Progenitor cell of endocrine pancreas (in vitro differentiated cells): ENCODE data around the gene PDHB. TPM values are rescaled to one million over a fixed set of nuclear protein-coding genes. Genes with fewer than 3 reads are reported as not detected.

Source experiments
- DNase-seq: peaks from one replicate; pipeline ENCODE4 v3.0.0; 2021; ENCODE audit warnings: low spot score; ENCODE audit not compliant: unreplicated experiment
- H3K27ac Mint-ChIP-seq: 2 replicates; pipeline ENCODE4 v1.8.0; 2021; ENCODE audit warnings: mild to moderate bottlenecking, moderate library complexity, mixed read lengths
- H3K27me3 Mint-ChIP-seq: 2 replicates; pipeline ENCODE4 v1.8.0; 2021; ENCODE audit warnings: mixed read lengths
- H3K36me3 Mint-ChIP-seq: 2 replicates; pipeline ENCODE4 v1.8.0; 2022; ENCODE audit warnings: mixed read lengths; ENCODE audit not compliant: insufficient read depth
- H3K4me1 Mint-ChIP-seq: 2 replicates; pipeline ENCODE4 v1.8.0; 2021; ENCODE audit warnings: low read depth, mixed read lengths
- H3K4me3 Mint-ChIP-seq: 2 replicates; pipeline ENCODE4 v1.8.0; 2021; ENCODE audit warnings: low read depth, mild to moderate bottlenecking, moderate library complexity, mixed read lengths
- H3K9me3 Mint-ChIP-seq: 2 replicates; pipeline ENCODE4 v1.8.0; 2021; ENCODE audit warnings: low read depth, mixed read lengths
- CTCF ChIP-seq: fragments of 200-600 bp; sonication (generic); IDR thresholded peaks from one replicate; pipeline ENCODE4 v1.5.0; 2021; ENCODE audit warnings: antibody characterized with exemption, mild to moderate bottlenecking; ENCODE audit not compliant: unreplicated experiment
- total RNA-seq: library from RNA; stranded (reverse); gene quantifications from 2 replicates; pipeline ENCODE4 v1.2.1, GENCODE V29; 2021

PDHB gene
- total RNA-seq, 1 donor from 2014 or later: 76.4 TPM

DNA sequence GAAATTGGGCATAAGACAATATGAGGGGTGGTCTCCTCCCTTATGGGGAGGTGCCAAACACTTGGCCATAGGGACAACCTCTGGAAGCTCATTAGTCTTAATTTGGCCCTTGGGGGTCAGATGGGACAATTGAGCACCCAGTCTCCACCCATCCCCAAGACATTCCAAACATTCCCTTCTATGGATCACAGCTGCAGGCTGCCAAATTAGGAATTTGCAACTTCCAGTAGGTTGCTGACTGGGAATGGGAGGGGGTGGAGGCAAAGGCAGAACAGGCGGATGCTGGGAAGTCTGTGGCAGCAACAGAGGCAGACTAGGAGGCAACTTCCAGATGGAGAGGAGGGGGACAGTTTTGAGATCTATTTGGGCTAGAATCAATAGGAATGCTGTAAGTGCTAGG lies 1.4 kb upstream of the PDHB start:
- peaks cover 7% of the 10 kb centered on the region for H3K36me3 Mint-ChIP-seq
- H3K9me3 Mint-ChIP-seq: no peaks in the 10 kb centered on the region
- no peaks in the 10 kb centered on the region for H3K27me3 Mint-ChIP-seq

GRCh38 chr3:58434511-58434910 lies 879 bp upstream of the PDHB start:
- H3K4me3 Mint-ChIP-seq: peak overlapping the region; percentile 91
- no peak for TF ChIP-seq CTCF
- DNase-seq: no peak
- no peaks in the 10 kb centered on the region for H3K27me3 Mint-ChIP-seq
- H3K4me1 Mint-ChIP-seq: peaks cover 29% of the 10 kb centered on the region
- H3K9me3 Mint-ChIP-seq: no peaks in the 10 kb centered on the region
- peaks cover 7% of the 10 kb centered on the region for H3K36me3 Mint-ChIP-seq
- peak overlapping the region; percentile 77 for H3K27ac Mint-ChIP-seq

More for the DNA sequence above, 1.4 kb upstream of the PDHB start:
- TF ChIP-seq CTCF: no peak
- Mint-ChIP-seq H3K4me1 (peaks cover 29% of the 10 kb centered on the region), H3K4me3 (peak overlapping the region; percentile 91), H3K27ac (no peak overlapping the region)
- no peak for DNase-seq

DNA sequence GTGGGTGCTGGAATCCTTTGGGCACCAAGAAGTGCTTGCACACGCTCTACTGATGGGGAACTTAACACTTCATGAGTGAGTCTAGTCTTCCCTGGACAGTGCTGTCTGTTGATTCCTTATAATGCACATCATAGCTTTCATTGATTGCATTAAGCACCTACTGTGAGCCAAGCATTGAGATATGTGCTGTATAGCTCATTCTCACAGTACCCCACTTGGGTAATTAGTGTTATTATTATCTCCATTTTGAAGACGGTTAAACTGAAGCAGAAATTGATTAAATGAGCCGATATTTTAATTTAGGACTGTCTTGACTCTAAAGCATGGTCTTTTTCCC lies 504 bp upstream of the PDHB start:
- DNase-seq: no peak
- Mint-ChIP-seq H3K27me3 (no peaks in the 10 kb centered on the region), H3K36me3 (peaks cover 9% of the 10 kb centered on the region), H3K9me3 (no peaks in the 10 kb centered on the region), H3K4me3 (peak overlapping the region; percentile 91), H3K4me1 (peaks cover 29% of the 10 kb centered on the region), H3K27ac (no peak overlapping the region)
- no peak for TF ChIP-seq CTCF

GRCh38 chr3:58432905-58433304 lies 727 bp downstream of the PDHB start:
- Mint-ChIP-seq H3K9me3 (no peaks in the 10 kb centered on the region), H3K4me3 (peak overlapping the region; percentile 91)

GRCh38 chr3:58429657-58430056 lies 4.0 kb downstream of the PDHB start:
- Mint-ChIP-seq H3K36me3 (peaks cover 24% of the 10 kb centered on the region), H3K27me3 (no peaks in the 10 kb centered on the region)
- no peak for DNase-seq

More at GRCh38 chr3:58432905-58433304, 727 bp downstream of the PDHB start:
- no peaks in the 10 kb centered on the region for H3K27me3 Mint-ChIP-seq
- TF ChIP-seq CTCF: no peak
- peaks cover 29% of the 10 kb centered on the region for H3K4me1 Mint-ChIP-seq
- H3K36me3 Mint-ChIP-seq: peaks cover 20% of the 10 kb centered on the region
- no peak for DNase-seq
- H3K27ac Mint-ChIP-seq: peak overlapping the region; percentile 98

More at GRCh38 chr3:58429657-58430056, 4.0 kb downstream of the PDHB start:
- H3K9me3 Mint-ChIP-seq: no peaks in the 10 kb centered on the region
- H3K4me1 Mint-ChIP-seq: peaks cover 26% of the 10 kb centered on the region
- TF ChIP-seq CTCF: no peak
- H3K4me3 Mint-ChIP-seq: no peak overlapping the region
- no peak overlapping the region for H3K27ac Mint-ChIP-seq
